GM10266 (cell line): Measurements from ENCODE around the gene LMO7.
"Not testable (repeated sequence)": the region's sequence is repeated elsewhere in the genome, so short reads cannot be mapped to it uniquely, and the experiment has no call there.

Experiments
- DNase-seq: peaks from one replicate; pipeline ENCODE4 v3.0.0; 2012; ENCODE audit errors: extremely low spot score
- TF ChIP-seq, protein P1 (sequence below): IDR thresholded peaks from 2 replicates; pipeline ENCODE4 v1.5.1; 2012; ENCODE audit warnings: mild to moderate bottlenecking, low read depth; ENCODE audit not compliant: control insufficient read depth, insufficient read depth; ENCODE audit errors: missing control alignments

The LMO7 gene

DNA sequence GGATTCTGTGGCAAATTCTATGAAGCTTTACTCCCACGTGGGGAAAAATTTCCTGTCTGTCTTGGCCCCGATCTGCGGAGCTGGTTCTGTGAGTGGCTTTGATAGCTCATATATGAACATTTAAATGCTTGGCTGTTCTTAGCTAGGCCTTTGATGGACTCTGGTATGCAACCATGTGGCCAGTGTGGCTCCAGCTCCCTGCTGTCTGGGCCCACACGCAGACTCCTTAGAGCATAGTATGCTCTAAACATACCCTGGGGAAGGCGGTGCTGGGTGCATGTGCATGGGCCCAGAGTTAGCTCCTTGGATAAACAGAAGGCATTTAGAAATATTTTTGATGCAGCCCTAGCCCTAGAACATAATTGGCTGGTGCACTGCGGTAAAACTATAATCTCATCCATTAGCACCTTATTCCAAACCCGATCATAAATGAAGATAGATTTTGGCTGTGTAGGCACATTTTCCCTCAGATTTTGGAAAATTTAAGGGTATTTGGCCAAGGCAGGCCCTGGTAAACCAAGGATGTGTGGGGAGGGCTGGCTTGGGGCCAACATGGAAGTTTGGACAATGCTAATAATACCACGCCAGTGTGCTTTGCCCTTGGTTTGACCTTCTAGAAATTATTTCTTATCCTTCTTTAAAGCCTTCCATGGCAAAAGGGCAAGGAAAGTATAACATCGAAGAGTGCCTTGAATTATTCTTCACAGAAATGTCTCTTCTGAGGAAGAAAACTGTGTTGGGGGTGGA lies 153.5 kb downstream of the LMO7 start:
- DNase-seq = no peak
- TF ChIP-seq, protein P1, sequence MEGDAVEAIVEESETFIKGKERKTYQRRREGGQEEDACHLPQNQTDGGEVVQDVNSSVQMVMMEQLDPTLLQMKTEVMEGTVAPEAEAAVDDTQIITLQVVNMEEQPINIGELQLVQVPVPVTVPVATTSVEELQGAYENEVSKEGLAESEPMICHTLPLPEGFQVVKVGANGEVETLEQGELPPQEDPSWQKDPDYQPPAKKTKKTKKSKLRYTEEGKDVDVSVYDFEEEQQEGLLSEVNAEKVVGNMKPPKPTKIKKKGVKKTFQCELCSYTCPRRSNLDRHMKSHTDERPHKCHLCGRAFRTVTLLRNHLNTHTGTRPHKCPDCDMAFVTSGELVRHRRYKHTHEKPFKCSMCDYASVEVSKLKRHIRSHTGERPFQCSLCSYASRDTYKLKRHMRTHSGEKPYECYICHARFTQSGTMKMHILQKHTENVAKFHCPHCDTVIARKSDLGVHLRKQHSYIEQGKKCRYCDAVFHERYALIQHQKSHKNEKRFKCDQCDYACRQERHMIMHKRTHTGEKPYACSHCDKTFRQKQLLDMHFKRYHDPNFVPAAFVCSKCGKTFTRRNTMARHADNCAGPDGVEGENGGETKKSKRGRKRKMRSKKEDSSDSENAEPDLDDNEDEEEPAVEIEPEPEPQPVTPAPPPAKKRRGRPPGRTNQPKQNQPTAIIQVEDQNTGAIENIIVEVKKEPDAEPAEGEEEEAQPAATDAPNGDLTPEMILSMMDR = no peak

DNA sequence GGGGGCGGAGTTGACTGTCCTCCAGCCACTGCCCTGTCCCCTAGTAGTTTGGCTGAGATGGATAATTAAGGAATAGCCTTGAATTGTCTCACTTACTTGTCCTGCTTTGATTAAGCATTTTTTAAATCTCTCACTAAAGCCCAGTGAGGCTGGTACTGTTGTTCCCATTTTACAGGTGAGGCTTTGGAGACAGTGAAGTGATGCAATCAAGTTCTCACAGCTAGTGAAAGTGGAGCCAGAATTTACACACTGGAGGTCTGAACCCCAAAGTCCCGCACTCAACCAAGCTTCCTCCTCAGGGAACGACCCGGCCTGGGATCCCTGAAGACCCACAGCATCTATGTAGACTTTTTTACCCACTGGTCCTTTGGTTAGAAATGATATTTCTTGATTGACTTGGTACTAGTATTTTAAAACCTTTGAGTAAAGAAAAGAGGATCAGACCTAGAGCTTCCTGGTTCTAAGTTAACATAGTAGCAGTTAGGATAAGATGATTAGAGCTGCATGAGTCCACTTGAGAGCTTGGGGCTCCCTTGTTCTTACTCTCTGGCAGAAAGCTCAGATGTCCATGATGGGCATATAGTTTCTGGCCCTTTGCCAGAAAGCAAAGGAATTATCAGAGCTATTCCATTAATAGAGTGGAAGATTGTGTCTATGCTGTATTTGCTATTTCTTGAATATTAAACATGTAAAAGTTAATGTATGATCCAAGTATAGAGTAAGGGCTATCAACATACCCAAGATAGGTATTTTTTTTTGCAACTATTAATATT lies 154.3 kb downstream of the LMO7 start:
- TF ChIP-seq, protein P1 = no peak
- no peak for DNase-seq

GRCh38 chr13:75792526-75793187 lies 156.5 kb downstream of the LMO7 start:
- no peak for DNase-seq
- TF ChIP-seq, protein P1 = no peak

DNA sequence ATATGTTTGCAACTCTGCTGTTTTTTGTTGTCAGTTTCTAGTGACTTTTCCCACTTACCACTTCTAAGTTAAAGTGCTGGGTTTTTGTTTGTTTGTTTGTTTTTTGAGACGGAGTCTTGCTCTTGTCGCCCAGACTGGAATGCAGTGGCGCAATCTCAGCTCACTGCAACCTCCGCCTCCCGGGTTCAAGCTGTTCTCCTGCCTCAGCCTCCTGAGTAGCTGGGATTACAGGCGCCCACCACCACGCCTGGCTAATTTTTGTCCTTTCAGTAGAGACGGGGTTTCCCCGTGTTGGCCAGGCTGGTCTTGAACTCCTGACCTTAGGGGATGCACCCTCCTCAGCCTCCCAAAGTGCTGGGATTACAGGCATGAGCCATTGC lies 157.0 kb downstream of the LMO7 start:
- DNase-seq = not testable (repeated sequence)

DNA sequence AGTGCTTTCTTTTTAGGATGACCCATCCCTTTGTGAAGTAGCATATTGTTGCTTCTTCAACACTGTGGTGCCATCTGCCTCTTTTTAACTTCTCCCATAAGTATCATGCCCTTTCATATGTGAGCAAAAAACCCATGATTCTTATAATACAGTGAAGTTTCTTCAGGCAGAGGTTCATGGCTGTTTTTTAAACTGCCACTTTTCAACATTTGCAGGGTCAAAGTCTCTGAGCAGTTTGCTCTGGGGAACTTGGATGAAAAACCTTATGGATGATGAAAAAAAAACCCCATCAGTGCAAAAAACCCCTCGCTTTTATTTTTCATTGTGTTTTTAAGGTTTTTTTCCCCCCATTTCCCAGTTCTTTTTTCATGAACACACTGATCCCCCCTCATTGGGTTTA lies 158.5 kb downstream of the LMO7 start:
- no peak for DNase-seq
- TF ChIP-seq, protein P1 = no peak

DNA sequence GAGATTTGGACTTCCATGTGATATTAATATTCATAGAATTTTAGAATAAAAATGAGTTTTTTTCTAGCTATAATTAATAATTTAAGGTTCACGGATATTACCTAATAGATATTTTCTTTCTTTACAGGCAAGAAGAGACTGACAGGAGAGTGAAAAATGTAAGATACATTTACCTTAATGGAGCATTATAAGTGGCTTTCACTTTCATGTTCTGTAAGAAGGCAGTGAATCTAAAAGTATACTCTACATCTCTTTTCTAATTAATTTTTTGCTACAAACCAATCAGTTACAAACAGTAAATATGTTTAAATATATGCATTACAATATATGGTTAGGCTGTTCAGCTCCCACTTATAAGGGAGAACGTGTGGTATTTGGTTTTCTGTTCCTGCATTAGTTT lies 159.1 kb downstream of the LMO7 start:
- TF ChIP-seq, protein P1 = no peak
- no peak for DNase-seq

DNA sequence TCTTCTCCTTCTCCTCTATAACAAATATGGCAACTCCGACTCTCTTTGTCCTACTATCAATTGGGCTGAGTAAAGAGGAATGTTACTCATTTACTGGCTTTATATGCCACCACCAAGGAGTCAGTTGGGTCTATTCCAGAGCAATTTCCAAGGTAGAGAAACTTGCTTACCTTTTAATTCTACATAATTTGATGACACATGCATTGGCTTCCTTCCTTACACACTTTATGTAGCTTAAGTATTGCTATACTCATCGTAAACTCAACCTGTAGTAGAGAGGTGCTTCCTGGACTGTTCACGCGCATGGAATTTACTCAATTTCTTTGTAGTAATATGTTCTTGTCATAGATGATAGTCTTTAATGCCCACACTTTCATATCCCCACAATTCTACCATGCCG lies 160.7 kb downstream of the LMO7 start:
- no peak for DNase-seq
- TF ChIP-seq, protein P1 = no peak
